ENCODE results near the gene ONECUT3. TPM values are rescaled to one million over a fixed set of nuclear protein-coding genes. Genes with fewer than 3 reads are reported as not detected.

Gene ONECUT3
- total and polyA plus RNA-seq, 11 donors = not detected

DNA sequence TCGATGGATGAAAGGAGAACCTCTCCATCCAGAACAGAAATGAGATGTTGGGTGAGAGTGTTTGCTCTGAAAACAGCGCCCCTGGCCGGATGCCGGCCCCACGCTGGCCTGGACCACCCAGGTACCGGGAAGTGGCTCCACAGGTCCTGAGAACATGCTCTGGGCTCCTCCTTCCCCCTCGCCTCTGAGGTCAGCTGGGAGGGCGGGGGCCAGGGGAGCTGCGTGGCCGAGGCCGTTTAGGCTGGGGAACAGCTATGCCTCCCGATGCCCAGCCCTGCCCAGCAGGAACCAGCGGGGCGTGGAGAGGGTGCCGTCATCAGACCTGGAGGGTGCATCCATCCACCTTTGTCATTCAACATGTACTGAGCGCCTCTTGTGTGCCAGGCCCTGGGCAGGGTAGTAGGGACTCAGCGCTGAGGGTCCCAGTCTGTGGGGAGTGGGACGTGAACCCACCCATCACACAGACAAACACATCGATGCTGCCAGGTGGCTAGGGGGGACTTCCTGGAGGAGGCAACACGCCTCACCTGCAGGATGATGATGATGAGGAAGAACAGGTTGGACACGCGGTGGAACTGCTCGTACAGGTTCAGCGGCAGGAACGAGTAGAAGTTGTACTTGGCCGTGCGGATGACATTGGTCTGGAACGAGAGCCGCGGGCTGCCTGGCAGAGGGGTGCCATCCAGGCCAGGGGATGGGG lies 54.5 kb downstream of the ONECUT3 start:
- Histone ChIP-seq H3K27me3 (no peaks in the 10 kb centered on the region), H3K36me3 (no peaks in the 10 kb centered on the region), H3K27ac (no peak overlapping the region), H3K9me3 (no peaks in the 10 kb centered on the region), H3K4me3 (no peak overlapping the region), H3K4me1 (peaks cover 0 to 15% (median 7%) of the 10 kb centered on the region in 12 donors)
- 80 to 85% (median 83%) methylated on average over 19 to 30 of the region's 30 CpGs for WGBS, 4 donors
- intact Hi-C loops (cut with DNase I) = no loop called here
- TF ChIP-seq POLR2A (IDR thresholded peaks at IDR 0.05) = no peak
- TF ChIP-seq, protein P1, sequence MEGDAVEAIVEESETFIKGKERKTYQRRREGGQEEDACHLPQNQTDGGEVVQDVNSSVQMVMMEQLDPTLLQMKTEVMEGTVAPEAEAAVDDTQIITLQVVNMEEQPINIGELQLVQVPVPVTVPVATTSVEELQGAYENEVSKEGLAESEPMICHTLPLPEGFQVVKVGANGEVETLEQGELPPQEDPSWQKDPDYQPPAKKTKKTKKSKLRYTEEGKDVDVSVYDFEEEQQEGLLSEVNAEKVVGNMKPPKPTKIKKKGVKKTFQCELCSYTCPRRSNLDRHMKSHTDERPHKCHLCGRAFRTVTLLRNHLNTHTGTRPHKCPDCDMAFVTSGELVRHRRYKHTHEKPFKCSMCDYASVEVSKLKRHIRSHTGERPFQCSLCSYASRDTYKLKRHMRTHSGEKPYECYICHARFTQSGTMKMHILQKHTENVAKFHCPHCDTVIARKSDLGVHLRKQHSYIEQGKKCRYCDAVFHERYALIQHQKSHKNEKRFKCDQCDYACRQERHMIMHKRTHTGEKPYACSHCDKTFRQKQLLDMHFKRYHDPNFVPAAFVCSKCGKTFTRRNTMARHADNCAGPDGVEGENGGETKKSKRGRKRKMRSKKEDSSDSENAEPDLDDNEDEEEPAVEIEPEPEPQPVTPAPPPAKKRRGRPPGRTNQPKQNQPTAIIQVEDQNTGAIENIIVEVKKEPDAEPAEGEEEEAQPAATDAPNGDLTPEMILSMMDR (IDR thresholded peaks at IDR 0.05) = no peak
- DNase-seq (no peak), ATAC-seq (no peak)

DNA sequence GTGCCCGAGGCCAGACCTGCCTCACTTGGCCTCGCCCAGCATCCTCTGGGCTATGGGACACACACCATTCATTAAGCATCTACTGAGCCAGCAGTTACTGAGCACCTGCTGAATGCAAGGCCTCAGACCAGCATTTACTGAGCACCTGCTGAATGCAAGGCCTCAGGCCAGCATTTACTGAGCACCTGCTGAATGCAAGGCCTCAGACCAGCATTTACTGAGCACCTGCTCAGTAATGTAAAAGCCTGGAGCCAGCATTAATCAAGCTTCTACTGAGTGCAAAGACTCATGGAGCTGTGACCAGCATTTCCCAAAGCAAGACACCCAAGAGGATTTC lies 55.1 kb downstream of the ONECUT3 start:
- no peak for TF ChIP-seq POLR2A (IDR thresholded peaks at IDR 0.05)
- TF ChIP-seq, protein P1 (IDR thresholded peaks at IDR 0.05) = no peak
- intact Hi-C loops (cut with DNase I) = no loop called here
- Histone ChIP-seq H3K9me3 (no peaks in the 10 kb centered on the region), H3K36me3 (no peaks in the 10 kb centered on the region), H3K4me1 (peaks cover 0 to 20% (median 12%) of the 10 kb centered on the region in 12 donors), H3K27me3 (no peaks in the 10 kb centered on the region), H3K27ac (no peak overlapping the region), H3K4me3 (no peak overlapping the region)
- no peak for DNase-seq
- ATAC-seq = no peak
- 92 to 100% (median 93%) methylated on average over 2 of the region's 2 CpGs for WGBS, 4 donors

GRCh38 chr19:1809678-1810077 lies 56.4 kb downstream of the ONECUT3 start:
- DNase-seq (peak in 1 of 5 donors; percentile 42), ATAC-seq (no peak)
- TF ChIP-seq, protein P1 (IDR thresholded peaks at IDR 0.05) = no peak
- no peak for TF ChIP-seq POLR2A (IDR thresholded peaks at IDR 0.05)
- peaks cover 0 to 5% (median under 1%) of the 10 kb centered on the region in 9 donors for H3K36me3 ChIP-seq
- no peak overlapping the region for H3K4me3 ChIP-seq
- intact Hi-C loops (cut with DNase I) = no loop called here
- no peaks in the 10 kb centered on the region for H3K27me3 ChIP-seq
- 79 to 97% (median 87%) methylated on average over 7 to 18 of the region's 18 CpGs for WGBS, 4 donors
- no peaks in the 10 kb centered on the region for H3K9me3 ChIP-seq
- H3K27ac ChIP-seq = no peak overlapping the region
- H3K4me1 ChIP-seq = peaks cover 0 to 22% (median 13%) of the 10 kb centered on the region in 12 donors

- 90 to 93% (median 91%) methylated on average over 19 of the region's 19 CpGs for WGBS, 4 donors
Measured at GRCh38 chr19:1810439-1811160, 57.3 kb downstream of the ONECUT3 start.

More at GRCh38 chr19:1810439-1811160, 57.3 kb downstream of the ONECUT3 start:
- Histone ChIP-seq H3K4me1 (peaks cover 0 to 22% (median 13%) of the 10 kb centered on the region in 12 donors), H3K27ac (peak overlapping the region in 1 of 12 donors; percentile 83), H3K36me3 (peaks cover 0 to 14% (median 8%) of the 10 kb centered on the region in 9 donors), H3K4me3 (no peak overlapping the region), H3K27me3 (no peaks in the 10 kb centered on the region), H3K9me3 (no peaks in the 10 kb centered on the region)
- no peak for DNase-seq
- ATAC-seq = no peak
- TF ChIP-seq POLR2A (IDR thresholded peaks at IDR 0.05) = no peak
- TF ChIP-seq, protein P1 (IDR thresholded peaks at IDR 0.05) = no peak
- intact Hi-C loops (cut with DNase I) = no loop called here

Measured in heart left ventricle (tissue), 16 donors.